Neural cell (in vitro differentiated cells): ENCODE results near the gene PLD3. TPM values are rescaled to one million over a fixed set of nuclear protein-coding genes. Genes with fewer than 3 reads are reported as not detected.

Experiments
- H2AFZ ChIP-seq: fragments of 200-600, 300-800 bp; sonication (generic), shearing (Covaris generic); 2 replicates; pipeline ENCODE4 v1.6.0; 2014; ENCODE audit warnings: low read depth, mild to moderate bottlenecking, antibody characterized with exemption, low read length, moderate library complexity
- H3F3A ChIP-seq: fragments of 200-600 bp; shearing (Covaris generic); 2 replicates; pipeline ENCODE4 v1.6.1; 2016; ENCODE audit warnings: mild to moderate bottlenecking, moderate library complexity, mixed read lengths, antibody characterized with exemption, low read length; ENCODE audit not compliant: insufficient read depth, poor library complexity, severe bottlenecking
- H3K27ac ChIP-seq: fragments of 200-600, 300-800 bp; sonication (generic), shearing (Covaris generic); 2 replicates; pipeline ENCODE4 v1.5.1; 2014; ENCODE audit warnings: mild to moderate bottlenecking, low read length, moderate library complexity
- H3K27me3 ChIP-seq: fragments of 300-800, 200-600 bp; sonication (generic), shearing (Covaris generic); 2 replicates; pipeline ENCODE4 v1.6.0; 2014; ENCODE audit warnings: mild to moderate bottlenecking, low read depth, low read length, moderate library complexity; ENCODE audit not compliant: insufficient read depth
- H3K36me3 ChIP-seq: fragments of 300-800, 200-600 bp; sonication (generic), shearing (Covaris generic); 2 replicates; pipeline ENCODE4 v1.5.1; 2014; ENCODE audit warnings: mild to moderate bottlenecking, antibody characterized with exemption, low read length, moderate library complexity; ENCODE audit not compliant: insufficient read depth
- H3K4me2 ChIP-seq: fragments of 300-800, 200-600 bp; sonication (generic), shearing (Covaris generic); 2 replicates; pipeline ENCODE4 v1.6.0; 2014; ENCODE audit warnings: mild to moderate bottlenecking, low read length
- H3K4me3 ChIP-seq: fragments of 300-800, 200-600 bp; sonication (generic), shearing (Covaris generic); 2 replicates; pipeline ENCODE4 v1.5.1; 2014; ENCODE audit warnings: mild to moderate bottlenecking, low read length, moderate library complexity
- H3K79me2 ChIP-seq: fragments of 200-600 bp; shearing (Covaris generic); replicated peaks from 2 replicates; pipeline ENCODE4 v1.6.0; 2014; ENCODE audit warnings: mild to moderate bottlenecking, low read length, moderate library complexity; ENCODE audit not compliant: insufficient read depth
- H3K9ac ChIP-seq: fragments of 300-800, 200-600 bp; sonication (generic), shearing (Covaris generic); 2 replicates; pipeline ENCODE4 v1.6.1; 2016; ENCODE audit warnings: mild to moderate bottlenecking, low read length, mixed read lengths
- H3K9me2 ChIP-seq: fragments of 200-600 bp; shearing (Covaris generic); 2 replicates; pipeline ENCODE4 v1.6.1; 2016; ENCODE audit warnings: mild to moderate bottlenecking, low read length, mixed read lengths; ENCODE audit not compliant: insufficient read depth
- H3K9me3 ChIP-seq: fragments of 200-600, 300-800 bp; sonication (generic), shearing (Covaris generic); 2 replicates; pipeline ENCODE4 v1.6.1; 2016; ENCODE audit warnings: mild to moderate bottlenecking, mixed run types, low read length, moderate library complexity, mixed read lengths
- H4K20me1 ChIP-seq: fragments of 200-600 bp; shearing (Covaris generic); 2 replicates; pipeline ENCODE4 v1.6.1; 2016; ENCODE audit warnings: mild to moderate bottlenecking, mixed run types; ENCODE audit not compliant: insufficient read depth
- CTCF ChIP-seq: fragments of 450-650 bp; IDR thresholded peaks from 2 replicates; pipeline ENCODE4 v1.5.1; 2014; ENCODE audit warnings: antibody characterized with exemption, mild to moderate bottlenecking, moderate library complexity; ENCODE audit not compliant: poor library complexity, severe bottlenecking
- EP300 ChIP-seq: fragments of 450-650 bp; conservative IDR thresholded peaks from 2 replicates; pipeline ENCODE4 v1.6.1; 2014; ENCODE audit warnings: antibody characterized with exemption, mild to moderate bottlenecking, moderate library complexity; ENCODE audit not compliant: poor library complexity, severe bottlenecking
- EZH2 ChIP-seq: fragments of 200-600, 300-800 bp; shearing (Covaris generic), sonication (generic); IDR thresholded peaks from 2 replicates; pipeline ENCODE4 v1.6.1; 2014; ENCODE audit warnings: antibody characterized with exemption, low read length, borderline replicate concordance, mild to moderate bottlenecking; ENCODE audit not compliant: insufficient read depth, poor library complexity, severe bottlenecking
- MXI1 ChIP-seq: fragments of 450-650 bp; conservative IDR thresholded peaks from 2 replicates; pipeline ENCODE4 v1.6.1; 2014; ENCODE audit warnings: antibody characterized with exemption, mild to moderate bottlenecking; ENCODE audit not compliant: poor library complexity, severe bottlenecking
- POLR2AphosphoS5 ChIP-seq: IDR thresholded peaks from 2 replicates; pipeline ENCODE4 v1.6.1; 2012
- RAD21 ChIP-seq: fragments of 450-650 bp; conservative IDR thresholded peaks from 2 replicates; pipeline ENCODE4 v1.6.1; 2014; ENCODE audit warnings: antibody characterized with exemption, mild to moderate bottlenecking, moderate library complexity
- REST ChIP-seq: IDR thresholded peaks from 2 replicates; pipeline ENCODE4 v1.6.1; 2012; ENCODE audit warnings: borderline replicate concordance
- SMC3 ChIP-seq: fragments of 450-650 bp; conservative IDR thresholded peaks from 2 replicates; pipeline ENCODE4 v1.6.1; 2014; ENCODE audit warnings: antibody characterized with exemption, mild to moderate bottlenecking, moderate library complexity; ENCODE audit not compliant: poor library complexity
- TAF1 ChIP-seq: IDR thresholded peaks from 2 replicates; pipeline ENCODE4 v1.6.1; 2012; ENCODE audit warnings: low read depth
- polyA plus RNA-seq: library from polyadenylated mRNA; depleted of rRNA; stranded (reverse); fragments of >200 nt; gene quantifications from 2 replicates; pipeline ENCODE4 v1.2.3, GENCODE V29; 2014

The PLD3 gene
- polyA plus RNA-seq, 1 donor from 2014 or later: 426 TPM

GRCh38 chr19:40393894-40394815 is 45.7 kb downstream of the PLD3 start:
- Histone ChIP-seq H3K4me3 (no peak overlapping the region), H3K4me2 (no peak overlapping the region), H3K36me3 (no peaks in the 10 kb centered on the region), H3K9ac (no peak overlapping the region), H2AFZ (no peak overlapping the region), H3F3A (no peaks in the 10 kb centered on the region), H4K20me1 (no peaks in the 10 kb centered on the region), H3K79me2 (no peaks in the 10 kb centered on the region), H3K9me3 (no peaks in the 10 kb centered on the region), H3K27me3 (no peaks in the 10 kb centered on the region), H3K9me2 (no peaks in the 10 kb centered on the region), H3K27ac (no peak overlapping the region)
- TF ChIP-seq POLR2AphosphoS5 (no peak), EZH2 (no peak), RAD21 (no peak), MXI1 (no peak), TAF1 (no peak), EP300 (no peak), REST (no peak), SMC3 (no peak), CTCF (no peak)

- Histone ChIP-seq H3K4me3 (no peak overlapping the region), H3K4me2 (no peak overlapping the region), H3K27me3 (no peaks in the 10 kb centered on the region), H3K9me2 (no peaks in the 10 kb centered on the region), H3K36me3 (no peaks in the 10 kb centered on the region), H3F3A (no peaks in the 10 kb centered on the region), H3K79me2 (no peaks in the 10 kb centered on the region), H3K27ac (no peak overlapping the region), H4K20me1 (no peaks in the 10 kb centered on the region), H3K9me3 (no peaks in the 10 kb centered on the region), H2AFZ (no peak overlapping the region), H3K9ac (no peak overlapping the region)
- no peak for TF ChIP-seq SMC3
- TF ChIP-seq CTCF: no peak
- no peak for TF ChIP-seq MXI1
- TF ChIP-seq POLR2AphosphoS5: no peak
- TF ChIP-seq EZH2: no peak
- no peak for TF ChIP-seq RAD21
- TF ChIP-seq EP300: no peak
- no peak for TF ChIP-seq TAF1
- TF ChIP-seq REST: no peak
Observed at GRCh38 chr19:40394816-40395210, 46.3 kb downstream of the PLD3 start.
